PC-9 (cell line): ENCODE data around the gene FBXO48. TPM values are rescaled to one million over a fixed set of nuclear protein-coding genes. Genes with fewer than 3 reads are reported as not detected.

Experiments used
- BruUV-seq: library from RNA; stranded (reverse); fragments of 400-500 nt; replicated peaks from 2 replicates; lab custom pipeline; 2021; lab: Mats Ljungman, UMichigan
- CTCF ChIA-PET: fragments of 300-600 bp; sonication (Branson Sonifier 250); formaldehyde crosslinking; loops from one replicate; lab custom pipeline; 2022; ENCODE audit warnings: antibody characterized with exemption; lab: Charles Lee
- POLR2A ChIA-PET: fragments of 300-600 bp; sonication (Branson Sonifier 250); formaldehyde crosslinking; loops from one replicate; lab custom pipeline; 2022; ENCODE audit warnings: antibody characterized with exemption; ENCODE audit not compliant: unreplicated experiment; lab: Charles Lee
- DNase-seq, 2 experiments: peaks; one replicate each; pipeline versions ENCODE4 v3.0.0 to v3.0.0-alpha.2; 2015 to 2022; ENCODE audit warnings: mixed read lengths in 1 of 2
- H2AFZ ChIP-seq: fragments of 200-600 bp; sonication (generic); 2 replicates; pipeline ENCODE4 v1.8.1; 2017; ENCODE audit warnings: antibody characterized with exemption
- H3F3A ChIP-seq: fragments of 200-600 bp; sonication (generic); 2 replicates; pipeline ENCODE4 v1.8.1; 2017; ENCODE audit warnings: antibody characterized with exemption, mild to moderate bottlenecking, low read depth; ENCODE audit not compliant: insufficient read depth
- H3K27ac ChIP-seq: fragments of 200-600 bp; sonication (generic); 2 replicates; pipeline ENCODE4 v1.6.1; 2016; ENCODE audit warnings: mixed run types
- H3K27me3 ChIP-seq: fragments of 200-600 bp; sonication (generic); 2 replicates; pipeline ENCODE4 v1.6.1; 2016; ENCODE audit warnings: low read depth, mixed run types; ENCODE audit not compliant: insufficient read depth
- H3K36me3 ChIP-seq: fragments of 200-600 bp; sonication (generic); 2 replicates; pipeline ENCODE4 v1.6.1; 2016; ENCODE audit warnings: low read depth, mixed run types
- H3K4me1 ChIP-seq: fragments of 200-600 bp; sonication (generic); replicated peaks from 2 replicates; pipeline ENCODE4 v1.6.1; 2016; ENCODE audit warnings: mixed run types; ENCODE audit not compliant: insufficient read depth
- H3K4me2 ChIP-seq: fragments of 200-600 bp; sonication (generic); 2 replicates; pipeline ENCODE4 v1.6.1; 2017; ENCODE audit warnings: mixed run types
- H3K4me3 ChIP-seq: fragments of 200-600 bp; sonication (generic); 2 replicates; pipeline ENCODE4 v1.6.1; 2016; ENCODE audit warnings: mixed run types
- H3K79me2 ChIP-seq: fragments of 200-600 bp; sonication (generic); 2 replicates; pipeline ENCODE4 v1.6.1; 2017; ENCODE audit warnings: low read depth, mixed run types
- H3K9me2 ChIP-seq: fragments of 200-600 bp; sonication (generic); 2 replicates; pipeline ENCODE4 v1.8.1; 2017; ENCODE audit warnings: mild to moderate bottlenecking; ENCODE audit not compliant: insufficient read depth
- H3K9me3 ChIP-seq: fragments of 200-600 bp; sonication (generic); 2 replicates; pipeline ENCODE4 v1.8.1; 2016; ENCODE audit warnings: low read depth; ENCODE audit not compliant: insufficient read depth
- H4K20me1 ChIP-seq: fragments of 200-600 bp; sonication (generic); 2 replicates; pipeline ENCODE4 v1.8.1; 2017; ENCODE audit not compliant: insufficient read depth
- CTCF ChIP-seq: fragments of 200-600 bp; sonication (generic); conservative IDR thresholded peaks from 2 replicates; pipeline ENCODE4 v1.6.1; 2017; ENCODE audit warnings: mixed run types, antibody characterized with exemption, mild to moderate bottlenecking, moderate library complexity
- EZH2 ChIP-seq: fragments of 200-600 bp; sonication (generic); IDR thresholded peaks from 2 replicates; pipeline ENCODE4 v1.8.0; 2017; ENCODE audit warnings: antibody characterized with exemption, low read depth
- intact Hi-C: fragments of 100-400 bp; cut with micrococcal nuclease; formaldehyde crosslinking; loops from one replicate; pipeline ENCODE4 v1.10.0; 2022; ENCODE audit not compliant: unreplicated experiment
- total RNA-seq: library from RNA; stranded (reverse); gene quantifications from 2 replicates; pipeline ENCODE4 v1.2.3, GENCODE V29; 2021

Gene FBXO48
- total RNA-seq, 1 experiment from 2014 or later: 1.6 TPM

GRCh38 chr2:68475576-68475975 lies 8.5 kb upstream of the FBXO48 start:
- POLR2A ChIA-PET: no interaction called here
- peaks cover 12% of the 10 kb centered on the region for H3K4me1 ChIP-seq
- CTCF ChIA-PET: no interaction called here

GRCh38 chr2:68475110-68475509 lies 8.0 kb upstream of the FBXO48 start:
- ChIA-PET POLR2A (interaction anchor here (0.6 kb wide), 2 partner anchors 21 to 233 kb away, joined by 3 read pairs; no protein-coding TSS in a partner anchor), CTCF (no interaction called here)
- Histone ChIP-seq H3K36me3 (no peaks in the 10 kb centered on the region), H3K4me2 (peak overlapping the region; percentile 6; the same call in 1 of the 2 replicates), H3F3A (no peaks in the 10 kb centered on the region), H3K4me1 (peaks cover 12% of the 10 kb centered on the region), H2AFZ (no peak overlapping the region; the same call in 1 of the 2 replicates), H4K20me1 (no peaks in the 10 kb centered on the region), H3K9me3 (no peaks in the 10 kb centered on the region; the same call in 1 of the 2 replicates), H3K27ac (0 out of 2 replicates have a peak overlapping the region, but pooled peaks have one; percentile 3), H3K27me3 (no peaks in the 10 kb centered on the region), H3K4me3 (no peak overlapping the region), H3K9me2 (no peaks in the 10 kb centered on the region), H3K79me2 (no peaks in the 10 kb centered on the region)
- peak in 1 of 2 experiments; percentile 68 for DNase-seq
- intact Hi-C loops: no loop called here
- BruUV-seq: no TSS peak
- TF ChIP-seq CTCF: no peak
- TF ChIP-seq EZH2: no peak

More at GRCh38 chr2:68475576-68475975, 8.5 kb upstream of the FBXO48 start:
- no peaks in the 10 kb centered on the region for H3K79me2 ChIP-seq
- H3F3A ChIP-seq: no peaks in the 10 kb centered on the region
- no TSS peak for BruUV-seq
- H2AFZ ChIP-seq: no peak overlapping the region; the same call in 1 of the 2 replicates
- no peak overlapping the region for H3K4me3 ChIP-seq
- peak overlapping the region; percentile 6; the same call in 1 of the 2 replicates for H3K4me2 ChIP-seq
- H4K20me1 ChIP-seq: no peaks in the 10 kb centered on the region
- TF ChIP-seq EZH2: no peak
- TF ChIP-seq CTCF: no peak
- no peaks in the 10 kb centered on the region for H3K9me2 ChIP-seq
- H3K9me3 ChIP-seq: no peaks in the 10 kb centered on the region
- intact Hi-C loops: no loop called here
- DNase-seq: no peak
- 0 out of 2 replicates have a peak overlapping the region, but pooled peaks have one; percentile 3 for H3K27ac ChIP-seq
- H3K36me3 ChIP-seq: no peaks in the 10 kb centered on the region
- no peaks in the 10 kb centered on the region for H3K27me3 ChIP-seq

- Histone ChIP-seq H3K27me3 (no peaks in the 10 kb centered on the region), H3K79me2 (no peaks in the 10 kb centered on the region), H3K4me2 (no peak overlapping the region), H3K4me1 (peaks cover 21% of the 10 kb centered on the region), H4K20me1 (no peaks in the 10 kb centered on the region), H2AFZ (no peak overlapping the region), H3K27ac (no peak overlapping the region), H3K4me3 (no peak overlapping the region), H3K9me2 (no peaks in the 10 kb centered on the region), H3F3A (no peaks in the 10 kb centered on the region), H3K36me3 (no peaks in the 10 kb centered on the region), H3K9me3 (no peaks in the 10 kb centered on the region; the same call in 1 of the 2 replicates)
- ChIA-PET CTCF (no interaction called here), POLR2A (no interaction called here)
- DNase-seq: no peak
- intact Hi-C loops: no loop called here
- BruUV-seq: no TSS peak
- TF ChIP-seq EZH2 (no peak), CTCF (no peak)
Measured at GRCh38 chr2:68472796-68473414, 5.8 kb upstream of the FBXO48 start.
